Right lobe of liver (tissue), 6 donors: Measurements from ENCODE around the gene PLEKHG3. TPM values are rescaled to one million over a fixed set of nuclear protein-coding genes. Genes with fewer than 3 reads are reported as not detected.

ENCODE experiments used
- ATAC-seq, 4 donors: fragments of 200-7000 bp; cut with Tn5 transposase; one replicate each; pipeline ENCODE4 v1.9.1; 2020; ENCODE audit warnings: mild to moderate bottlenecking in 4 of 4, moderate library complexity in 4 of 4
- DNase-seq, 3 donors: peaks; one replicate each; pipeline ENCODE4 v3.0.0-alpha.2; 2020
- H3K27ac ChIP-seq, 3 donors: fragments of 200-600 bp; one replicate each; pipeline ENCODE4 v1.8.0; 2022
- H3K27me3 ChIP-seq, 2 donors: fragments of 200-600 bp; one replicate each; pipeline ENCODE4 v1.8.0; 2022
- H3K36me3 ChIP-seq, 4 donors: fragments of 200-600 bp; sonication (generic) in 1 of 4; one replicate each; pipeline versions ENCODE4 v1.5.1 to v1.8.0; 2017 to 2022; ENCODE audit warnings: control low read depth in 1 of 4
- H3K4me1 ChIP-seq, 4 donors: fragments of 200-600 bp; sonication (generic) in 1 of 4; one replicate each; pipeline versions ENCODE4 v1.5.1 to v1.8.0; 2017 to 2022; ENCODE audit warnings: control low read depth in 1 of 4
- H3K4me3 ChIP-seq, 3 donors: fragments of 200-600 bp; one replicate each; pipeline ENCODE4 v1.8.0; 2022
- H3K9me3 ChIP-seq, 4 donors: fragments of 200-600 bp; sonication (generic) in 1 of 4; one replicate each; pipeline versions ENCODE4 v1.5.1 to v1.8.0; 2017 to 2022; ENCODE audit warnings: control low read depth in 1 of 4
- CTCF ChIP-seq, 4 donors: fragments of 200-600 bp in 3 of 4; fragments of 450-650 bp in 1 of 4; IDR thresholded peaks; one replicate each; pipeline versions ENCODE4 v1.5.1 to v1.8.0; 2016 to 2022; ENCODE audit warnings: antibody characterized with exemption in 4 of 4, mild to moderate bottlenecking in 2 of 4
- POLR2A ChIP-seq: fragments of 450-650 bp; IDR thresholded peaks from one replicate; pipeline ENCODE4 v1.6.1; 2017; ENCODE audit warnings: antibody characterized with exemption, mild to moderate bottlenecking
- WGBS: methylation state at CpG from one replicate; pipeline ENCODE4 v1.1.6; 2018; ENCODE audit warnings: low coverage, low lambda C conversion rate; ENCODE audit not compliant: insufficient coverage; ENCODE audit errors: missing lambda C conversion rate; 5-methylcytosine and 5-hydroxymethylcytosine counted together
- intact Hi-C, 2 donors: fragments of 100-400 bp; cut with DNase I; formaldehyde crosslinking; loops; one replicate each; pipeline versions ENCODE4 v1.11.2 to v1.14.1; 2022
- microRNA-seq, 2 donors: library from miRNA; unstranded; fragments of <30 nt; microRNA quantifications; one replicate each; pipeline ENCODE4, GENCODE V29; 2019 to 2020
- total RNA-seq, 6 experiments: library from RNA; depleted of rRNA in 2 of 6; stranded (reverse); fragments of >200 nt in 2 of 6; fragmentation: NEBNext Ultra II Directional in 3 of 6; extraction: Animal tissue kit (Norgen Biotek cat#: 25700) in 3 of 6; gene quantifications; one replicate each; pipeline versions ENCODE4 v1.1.0 to v1.2.4, GENCODE V29; 2016 to 2023
- donor health status: DM: no; HTN: yes; CAD: no.
- donor health status: DM: no; HTN: no; CAD: no.
- donor health status: DM: no; HTN: no; CAD: no.
- donor health status: DM: no; HTN: yes; CAD: no.
- donor health status: DM: no; HTN: yes; CAD: no.

PLEKHG3 gene
- total RNA-seq, 6 experiments from 2014 or later = 25.4 to 49.1 (median 28.0) TPM

DNA sequence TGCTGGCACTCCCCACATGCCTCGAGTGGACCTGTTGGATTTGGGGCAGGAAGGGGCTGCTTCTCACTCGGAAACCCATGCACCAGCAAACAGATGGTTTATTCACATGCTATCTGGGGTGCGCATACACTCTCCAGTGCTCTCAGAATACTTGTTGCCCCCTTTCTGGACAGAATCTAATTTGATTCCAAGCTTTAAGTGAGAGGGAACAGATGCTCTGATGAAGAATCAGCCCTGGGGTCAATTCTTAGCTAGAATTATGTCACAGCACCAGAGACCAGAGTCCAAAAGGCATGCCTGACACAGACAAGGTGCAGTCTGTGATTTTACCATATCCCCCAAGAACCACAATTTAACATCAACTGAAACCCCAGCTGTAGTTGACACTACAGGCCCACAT is 91.7 kb downstream of the PLEKHG3 start:
- intact Hi-C loops = no loop called here
- no peaks in the 10 kb centered on the region for H3K9me3 ChIP-seq
- no peak for ATAC-seq
- no peak for TF ChIP-seq CTCF (IDR thresholded peaks at IDR 0.05)
- TF ChIP-seq POLR2A = no peak
- no peak overlapping the region for H3K27ac ChIP-seq
- H3K27me3 ChIP-seq = no peaks in the 10 kb centered on the region
- no peak for DNase-seq
- no peaks in the 10 kb centered on the region for H3K4me1 ChIP-seq
- H3K4me3 ChIP-seq = no peak overlapping the region
- H3K36me3 ChIP-seq = no peaks in the 10 kb centered on the region
- 51% methylated on average over 2 of the region's 3 CpGs for WGBS

DNA sequence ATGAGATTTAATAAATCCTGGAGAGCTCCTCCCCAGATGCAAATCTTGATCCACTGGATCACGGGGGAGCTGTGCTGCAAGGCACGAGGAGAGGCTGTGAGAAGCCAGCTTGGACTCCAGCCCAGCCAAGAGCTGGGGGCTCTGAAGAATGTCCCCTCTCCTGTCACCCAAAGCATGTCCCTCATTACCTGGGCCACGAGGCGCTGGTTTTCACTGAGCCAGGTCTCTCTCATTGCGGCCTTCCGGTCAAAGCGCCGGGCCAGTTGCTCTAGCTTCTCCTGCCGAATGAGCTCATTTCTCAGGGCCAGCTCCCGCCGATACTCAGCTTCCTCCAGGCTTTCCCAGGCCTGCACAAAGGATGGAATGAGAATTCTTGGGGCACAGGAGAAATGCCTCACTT is 92.1 kb downstream of the PLEKHG3 start:
- H3K27me3 ChIP-seq = no peaks in the 10 kb centered on the region
- H3K36me3 ChIP-seq = no peaks in the 10 kb centered on the region
- intact Hi-C loops = no loop called here
- 100% methylated on average over 5 of the region's 11 CpGs for WGBS
- H3K4me3 ChIP-seq = no peak overlapping the region
- ATAC-seq = no peak
- no peaks in the 10 kb centered on the region for H3K9me3 ChIP-seq
- H3K27ac ChIP-seq = no peak overlapping the region
- no peaks in the 10 kb centered on the region for H3K4me1 ChIP-seq
- DNase-seq = no peak
- no peak for TF ChIP-seq POLR2A
- no peak for TF ChIP-seq CTCF (IDR thresholded peaks at IDR 0.05)

- Histone ChIP-seq H3K36me3 (no peaks in the 10 kb centered on the region), H3K27ac (no peak overlapping the region), H3K9me3 (no peaks in the 10 kb centered on the region), H3K4me3 (no peak overlapping the region), H3K27me3 (no peaks in the 10 kb centered on the region), H3K4me1 (no peaks in the 10 kb centered on the region)
- no peak for DNase-seq
- TF ChIP-seq CTCF (IDR thresholded peaks at IDR 0.05) (no peak), POLR2A (no peak)
- ATAC-seq = no peak
- WGBS = 80% methylated on average over 1 of the region's 10 CpGs
- intact Hi-C loops = no loop called here
Observed at GRCh38 chr14:64799555-64799954, 95.3 kb downstream of the PLEKHG3 start.

Small RNAs within 50 kb of the gene (microRNA-seq; reads per million reads assigned to microRNA genes)
- 0 reads per million in 2 donors for gene MIR7855

Other genes starting within 250 kb of the PLEKHG3 start
- gene AKAP5, start 238.9 kb upstream of the PLEKHG3 start, total RNA-seq = 1 to 10 TPM in 1 of 6 experiments, under 1 TPM in 5; 0.12 to 1.0 (median 0.30) TPM
- 1 to 10 TPM; 5.5 to 6.2 (median 5.7) TPM for gene ZBTB25, start 200.6 kb upstream of the PLEKHG3 start, total RNA-seq
- gene ZBTB1, start 199.7 kb upstream of the PLEKHG3 start, total RNA-seq = 10 to 100 TPM; 10.6 to 16.8 (median 14.9) TPM
- 1 to 10 TPM; 1.2 to 9.7 (median 5.0) TPM for gene HSPA2, start 163.7 kb upstream of the PLEKHG3 start, total RNA-seq
- gene PPP1R36, start 154.5 kb upstream of the PLEKHG3 start, total RNA-seq = under 1 TPM in 2 of 6 experiments, not detected in 4; 0.16 to 0.40 TPM
- 1 to 10 TPM in 1 of 6 experiments, under 1 TPM in 5; 0.12 to 2.4 (median 0.72) TPM for gene SPTB, start 175.5 kb downstream of the PLEKHG3 start, total RNA-seq
- gene CHURC1, start 210.0 kb downstream of the PLEKHG3 start, total RNA-seq = 10 to 100 TPM; 28.2 to 55.2 (median 37.1) TPM
- gene GPX2, start 238.3 kb downstream of the PLEKHG3 start, total RNA-seq = 1,000 to 10,000 TPM in 1 of 6 experiments, 100 to 1,000 TPM in 5; 248 to 1,113 (median 341) TPM